Measurements from ENCODE around the gene GLIS1. TPM values are rescaled to one million over a fixed set of nuclear protein-coding genes. Genes with fewer than 3 reads are reported as not detected.
A peak's percentile ranks its signal among the peaks of the same experiment; 100 is the strongest.

Gene GLIS1
- total and polyA plus RNA-seq, 4 donors = 0.50 to 3.8 (median 1.4) TPM

- no peak overlapping the region for H3K4me3 ChIP-seq (ENCODE audit: low read depth, low read length)
- H3K4me1 ChIP-seq (ENCODE audit: control insufficient read depth, insufficient read depth, low read length) = peaks cover 26% of the 10 kb centered on the region
- no peaks in the 10 kb centered on the region for H3K9me3 ChIP-seq (ENCODE audit: control insufficient read depth, insufficient read depth, low read length)
- no peak overlapping the region for H3K27ac ChIP-seq (ENCODE audit: low read depth, low read length)
- 84% methylated on average over 8 of the region's 8 CpGs for WGBS (ENCODE audit: insufficient coverage)
- peaks cover 3% of the 10 kb centered on the region for H3K36me3 ChIP-seq (ENCODE audit: control insufficient read depth, insufficient read depth, low read length)
- H3K27me3 ChIP-seq (ENCODE audit: control insufficient read depth, insufficient read depth, low read length) = no peaks in the 10 kb centered on the region
- DNase-seq (ENCODE audit: low read depth in 4 of 6, low spot score in 6 of 6) = peak in 1 of 6 donors; percentile 44
These were observed 133.8 kb downstream of the GLIS1 start for GRCh38 chr1:53605181-53605580.

GRCh38 chr1:53604291-53604919, 134.6 kb downstream of the GLIS1 start:
- WGBS (ENCODE audit: insufficient coverage) = 52% methylated on average over 5 of the region's 5 CpGs
- Histone ChIP-seq H3K27me3 (ENCODE audit: control insufficient read depth, insufficient read depth, low read length) (no peaks in the 10 kb centered on the region), H3K9me3 (ENCODE audit: control insufficient read depth, insufficient read depth, low read length) (no peaks in the 10 kb centered on the region), H3K4me1 (ENCODE audit: control insufficient read depth, insufficient read depth, low read length) (peaks cover 26% of the 10 kb centered on the region), H3K36me3 (ENCODE audit: control insufficient read depth, insufficient read depth, low read length) (peaks cover 3% of the 10 kb centered on the region), H3K4me3 (ENCODE audit: low read depth, low read length) (no peak overlapping the region), H3K27ac (ENCODE audit: low read depth, low read length) (no peak overlapping the region)
- peak in 1 of 6 donors; percentile 80 for DNase-seq (ENCODE audit: low read depth in 4 of 6, low spot score in 6 of 6)

- Histone ChIP-seq H3K4me3 (ENCODE audit: low read depth, low read length) (no peak overlapping the region), H3K27ac (ENCODE audit: low read depth, low read length) (no peak overlapping the region), H3K27me3 (ENCODE audit: control insufficient read depth, insufficient read depth, low read length) (no peaks in the 10 kb centered on the region), H3K36me3 (ENCODE audit: control insufficient read depth, insufficient read depth, low read length) (peaks cover 3% of the 10 kb centered on the region), H3K4me1 (ENCODE audit: control insufficient read depth, insufficient read depth, low read length) (peaks cover 26% of the 10 kb centered on the region), H3K9me3 (ENCODE audit: control insufficient read depth, insufficient read depth, low read length) (no peaks in the 10 kb centered on the region)
- no peak for DNase-seq (ENCODE audit: low read depth in 4 of 6, low spot score in 6 of 6)
- WGBS (ENCODE audit: insufficient coverage) = 89% methylated on average over 6 of the region's 6 CpGs
These were observed 135.5 kb downstream of the GLIS1 start for GRCh38 chr1:53603431-53603830.

GRCh38 chr1:53601867-53602775, 136.8 kb downstream of the GLIS1 start:
- H3K36me3 ChIP-seq (ENCODE audit: control insufficient read depth, insufficient read depth, low read length) = peaks cover 3% of the 10 kb centered on the region
- DNase-seq (ENCODE audit: low read depth in 4 of 6, low spot score in 6 of 6) = peak in 1 of 6 donors; percentile 95
- peaks cover 29% of the 10 kb centered on the region for H3K4me1 ChIP-seq (ENCODE audit: control insufficient read depth, insufficient read depth, low read length)
- WGBS (ENCODE audit: insufficient coverage) = 62% methylated on average over 14 of the region's 21 CpGs
- no peak overlapping the region for H3K27ac ChIP-seq (ENCODE audit: low read depth, low read length)
- H3K27me3 ChIP-seq (ENCODE audit: control insufficient read depth, insufficient read depth, low read length) = no peaks in the 10 kb centered on the region
- no peaks in the 10 kb centered on the region for H3K9me3 ChIP-seq (ENCODE audit: control insufficient read depth, insufficient read depth, low read length)
- H3K4me3 ChIP-seq (ENCODE audit: low read depth, low read length) = no peak overlapping the region

GRCh38 chr1:53601031-53601745, 137.8 kb downstream of the GLIS1 start:
- Histone ChIP-seq H3K4me1 (ENCODE audit: control insufficient read depth, insufficient read depth, low read length) (peaks cover 26% of the 10 kb centered on the region), H3K9me3 (ENCODE audit: control insufficient read depth, insufficient read depth, low read length) (no peaks in the 10 kb centered on the region), H3K36me3 (ENCODE audit: control insufficient read depth, insufficient read depth, low read length) (peaks cover 3% of the 10 kb centered on the region), H3K27ac (ENCODE audit: low read depth, low read length) (no peak overlapping the region), H3K4me3 (ENCODE audit: low read depth, low read length) (no peak overlapping the region), H3K27me3 (ENCODE audit: control insufficient read depth, insufficient read depth, low read length) (no peaks in the 10 kb centered on the region)
- DNase-seq (ENCODE audit: low read depth in 4 of 6, low spot score in 6 of 6) = peak in 1 of 6 donors; percentile 33
- 80% methylated on average over 7 of the region's 11 CpGs for WGBS (ENCODE audit: insufficient coverage)

- Histone ChIP-seq H3K4me3 (ENCODE audit: low read depth, low read length) (no peak overlapping the region), H3K36me3 (ENCODE audit: control insufficient read depth, insufficient read depth, low read length) (peaks cover 4% of the 10 kb centered on the region), H3K27me3 (ENCODE audit: control insufficient read depth, insufficient read depth, low read length) (no peaks in the 10 kb centered on the region), H3K4me1 (ENCODE audit: control insufficient read depth, insufficient read depth, low read length) (peaks cover 26% of the 10 kb centered on the region), H3K27ac (ENCODE audit: low read depth, low read length) (no peak overlapping the region), H3K9me3 (ENCODE audit: control insufficient read depth, insufficient read depth, low read length) (no peaks in the 10 kb centered on the region)
- DNase-seq (ENCODE audit: low read depth in 4 of 6, low spot score in 6 of 6) = no peak
- 49% methylated on average over 4 of the region's 8 CpGs for WGBS (ENCODE audit: insufficient coverage)
These were observed 138.4 kb downstream of the GLIS1 start for GRCh38 chr1:53600561-53600960.

GRCh38 chr1:53600001-53600400, 139.0 kb downstream of the GLIS1 start:
- Histone ChIP-seq H3K36me3 (ENCODE audit: control insufficient read depth, insufficient read depth, low read length) (peaks cover 8% of the 10 kb centered on the region), H3K4me1 (ENCODE audit: control insufficient read depth, insufficient read depth, low read length) (peaks cover 21% of the 10 kb centered on the region), H3K27me3 (ENCODE audit: control insufficient read depth, insufficient read depth, low read length) (no peaks in the 10 kb centered on the region), H3K9me3 (ENCODE audit: control insufficient read depth, insufficient read depth, low read length) (no peaks in the 10 kb centered on the region), H3K4me3 (ENCODE audit: low read depth, low read length) (no peak overlapping the region), H3K27ac (ENCODE audit: low read depth, low read length) (no peak overlapping the region)
- WGBS (ENCODE audit: insufficient coverage) = 73% methylated on average over 4 of the region's 5 CpGs
- no peak for DNase-seq (ENCODE audit: low read depth in 4 of 6, low spot score in 6 of 6)

- peaks cover 11% of the 10 kb centered on the region for H3K36me3 ChIP-seq (ENCODE audit: control insufficient read depth, insufficient read depth, low read length)
- H3K4me1 ChIP-seq (ENCODE audit: control insufficient read depth, insufficient read depth, low read length) = peaks cover 22% of the 10 kb centered on the region
- no peaks in the 10 kb centered on the region for H3K27me3 ChIP-seq (ENCODE audit: control insufficient read depth, insufficient read depth, low read length)
- no peak overlapping the region for H3K27ac ChIP-seq (ENCODE audit: low read depth, low read length)
- no peak for DNase-seq (ENCODE audit: low read depth in 4 of 6, low spot score in 6 of 6)
- no peak overlapping the region for H3K4me3 ChIP-seq (ENCODE audit: low read depth, low read length)
- 98% methylated on average over 4 of the region's 4 CpGs for WGBS (ENCODE audit: insufficient coverage)
- no peaks in the 10 kb centered on the region for H3K9me3 ChIP-seq (ENCODE audit: control insufficient read depth, insufficient read depth, low read length)
These were observed 139.5 kb downstream of the GLIS1 start for GRCh38 chr1:53599481-53599880.

- 78% methylated on average over 4 of the region's 4 CpGs for WGBS (ENCODE audit: insufficient coverage)
- DNase-seq (ENCODE audit: low read depth in 4 of 6, low spot score in 6 of 6) = no peak
- no peaks in the 10 kb centered on the region for H3K27me3 ChIP-seq (ENCODE audit: control insufficient read depth, insufficient read depth, low read length)
These were observed 140.0 kb downstream of the GLIS1 start for GRCh38 chr1:53598966-53599365.

More at GRCh38 chr1:53598966-53599365, 140.0 kb downstream of the GLIS1 start:
- Histone ChIP-seq H3K9me3 (ENCODE audit: control insufficient read depth, insufficient read depth, low read length) (no peaks in the 10 kb centered on the region), H3K36me3 (ENCODE audit: control insufficient read depth, insufficient read depth, low read length) (peaks cover 16% of the 10 kb centered on the region), H3K27ac (ENCODE audit: low read depth, low read length) (no peak overlapping the region), H3K4me1 (ENCODE audit: control insufficient read depth, insufficient read depth, low read length) (peaks cover 24% of the 10 kb centered on the region), H3K4me3 (ENCODE audit: low read depth, low read length) (no peak overlapping the region)
